AG04449 (cell line): ENCODE measurements around the gene ABHD16A.

ENCODE experiments used
- CTCF ChIA-PET: fragments of 350-600 bp; formaldehyde crosslinking; extraction: SDS; loops from one replicate; lab custom pipeline; 2021; ENCODE audit warnings: antibody characterized with exemption; lab: Yijun Ruan, JAX
- POLR2A ChIA-PET: fragments of 400-600, 350-600 bp; formaldehyde crosslinking; extraction: SDS; loops from one replicate; lab custom pipeline; 2020; ENCODE audit warnings: antibody characterized with exemption, inconsistent platforms; lab: Yijun Ruan, JAX
- DNase-seq: peaks from one replicate; pipeline ENCODE4 v3.0.0-alpha.2; 2010; ENCODE audit warnings: low read depth, low spot score
- H3K4me3 ChIP-seq: 2 replicates; pipeline ENCODE4 v1.5.1; 2011; ENCODE audit warnings: low read depth, mild to moderate bottlenecking, control low read depth, low read length
- TF ChIP-seq, protein P1 (sequence below): IDR thresholded peaks from one replicate; pipeline ENCODE4 v1.5.1; 2011; ENCODE audit warnings: mild to moderate bottlenecking, moderate library complexity, low read length, control low read depth, inconsistent platforms; ENCODE audit not compliant: insufficient read depth; ENCODE audit errors: missing control alignments

Gene ABHD16A

GRCh38 chr6:31645325-31645724 lies 57.8 kb downstream of the ABHD16A start:
- POLR2A ChIA-PET: interaction anchor here (0.6 kb wide), 1 partner anchor 11 kb away, joined by 3 read pairs; no protein-coding TSS in a partner anchor
- no peak for DNase-seq
- CTCF ChIA-PET: interaction anchor here (0.7 to 1.1 kb wide), 2 partner anchors 10 to 12 kb away, joined by 3 read pairs; no protein-coding TSS in a partner anchor
- no peak overlapping the region for H3K4me3 ChIP-seq
- TF ChIP-seq, protein P1, sequence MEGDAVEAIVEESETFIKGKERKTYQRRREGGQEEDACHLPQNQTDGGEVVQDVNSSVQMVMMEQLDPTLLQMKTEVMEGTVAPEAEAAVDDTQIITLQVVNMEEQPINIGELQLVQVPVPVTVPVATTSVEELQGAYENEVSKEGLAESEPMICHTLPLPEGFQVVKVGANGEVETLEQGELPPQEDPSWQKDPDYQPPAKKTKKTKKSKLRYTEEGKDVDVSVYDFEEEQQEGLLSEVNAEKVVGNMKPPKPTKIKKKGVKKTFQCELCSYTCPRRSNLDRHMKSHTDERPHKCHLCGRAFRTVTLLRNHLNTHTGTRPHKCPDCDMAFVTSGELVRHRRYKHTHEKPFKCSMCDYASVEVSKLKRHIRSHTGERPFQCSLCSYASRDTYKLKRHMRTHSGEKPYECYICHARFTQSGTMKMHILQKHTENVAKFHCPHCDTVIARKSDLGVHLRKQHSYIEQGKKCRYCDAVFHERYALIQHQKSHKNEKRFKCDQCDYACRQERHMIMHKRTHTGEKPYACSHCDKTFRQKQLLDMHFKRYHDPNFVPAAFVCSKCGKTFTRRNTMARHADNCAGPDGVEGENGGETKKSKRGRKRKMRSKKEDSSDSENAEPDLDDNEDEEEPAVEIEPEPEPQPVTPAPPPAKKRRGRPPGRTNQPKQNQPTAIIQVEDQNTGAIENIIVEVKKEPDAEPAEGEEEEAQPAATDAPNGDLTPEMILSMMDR: no peak

DNA sequence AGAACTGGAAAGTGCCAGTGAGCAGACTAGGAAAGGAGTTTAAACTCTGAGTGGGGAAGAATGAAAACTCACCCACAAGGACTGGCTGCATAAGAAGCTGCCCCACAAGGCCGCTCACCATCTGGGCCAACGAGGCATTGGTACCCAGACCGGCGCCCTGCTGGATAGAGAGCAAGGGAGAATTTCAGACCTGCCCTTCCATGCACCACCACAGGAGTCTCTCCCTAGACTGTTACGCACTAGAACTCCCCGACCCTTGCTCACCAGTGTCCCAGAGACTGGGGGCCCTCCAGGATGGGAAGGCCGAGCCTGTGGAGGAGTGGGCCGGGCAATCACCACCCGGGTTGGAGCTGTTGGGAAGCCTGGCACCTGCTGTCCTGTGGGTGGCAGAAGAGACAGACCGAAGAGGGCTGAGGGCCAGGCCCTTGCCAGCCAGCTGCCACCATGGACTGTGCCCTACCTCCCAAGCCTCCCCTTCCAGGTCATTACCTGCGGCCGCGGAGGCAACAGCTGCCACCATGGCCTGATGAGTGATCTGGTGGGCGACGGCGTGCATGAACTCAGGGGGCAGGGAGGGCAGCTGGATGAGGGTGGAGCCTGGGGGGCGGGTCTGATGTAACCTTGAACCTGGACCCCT lies 59.2 kb downstream of the ABHD16A start:
- ChIA-PET POLR2A (no interaction called here), CTCF (interaction anchor here (0.9 to 1.5 kb wide), 2 partner anchors 17 to 20 kb away, joined by 3 to 4 read pairs; partner anchors contain the start of gene C6orf47)
- no peak overlapping the region for H3K4me3 ChIP-seq
- TF ChIP-seq, protein P1: no peak
- DNase-seq: no peak

GRCh38 chr6:31642798-31643570 lies 60.1 kb downstream of the ABHD16A start:
- POLR2A ChIA-PET: interaction anchor here (0.6 to 1.5 kb wide), 2 partner anchors 9 to 184 kb away, joined by 3 to 4 read pairs; partner anchors contain the start of gene HSPA1B

DNA sequence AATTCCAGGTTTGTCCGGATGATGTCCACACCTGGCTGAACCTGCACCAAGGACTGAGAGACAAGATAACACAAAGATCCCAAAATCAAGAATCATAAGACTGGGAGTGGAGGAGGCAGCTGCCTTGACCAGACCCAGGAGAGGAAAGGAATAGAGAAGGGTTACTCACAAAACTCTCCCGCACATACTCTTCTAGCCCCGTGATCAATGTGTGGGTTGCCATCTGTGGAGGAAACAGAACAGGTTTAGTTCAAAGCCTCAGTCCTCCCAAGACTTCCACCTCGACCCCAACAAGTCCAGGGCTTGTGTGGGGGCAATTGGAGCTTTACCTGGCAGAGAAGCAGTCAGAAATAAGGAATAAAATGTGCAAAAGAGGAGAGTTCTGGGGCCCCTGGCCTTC lies 61.8 kb downstream of the ABHD16A start:
- no peak overlapping the region for H3K4me3 ChIP-seq
- ChIA-PET CTCF (interaction anchor here (0.7 to 1.5 kb wide), 3 partner anchors 9 to 43 kb away, joined by 3 to 5 read pairs (median 4); partner anchors contain the start of gene BAG6), POLR2A (no interaction called here)
- no peak for DNase-seq
- TF ChIP-seq, protein P1: no peak

More at GRCh38 chr6:31642798-31643570, 60.1 kb downstream of the ABHD16A start:
- CTCF ChIA-PET: interaction anchor here (0.9 to 1.5 kb wide), 2 partner anchors 18 to 21 kb away, joined by 3 to 4 read pairs; partner anchors contain the start of gene C6orf47
- DNase-seq: no peak
- TF ChIP-seq, protein P1: no peak
- H3K4me3 ChIP-seq: no peak overlapping the region

DNA sequence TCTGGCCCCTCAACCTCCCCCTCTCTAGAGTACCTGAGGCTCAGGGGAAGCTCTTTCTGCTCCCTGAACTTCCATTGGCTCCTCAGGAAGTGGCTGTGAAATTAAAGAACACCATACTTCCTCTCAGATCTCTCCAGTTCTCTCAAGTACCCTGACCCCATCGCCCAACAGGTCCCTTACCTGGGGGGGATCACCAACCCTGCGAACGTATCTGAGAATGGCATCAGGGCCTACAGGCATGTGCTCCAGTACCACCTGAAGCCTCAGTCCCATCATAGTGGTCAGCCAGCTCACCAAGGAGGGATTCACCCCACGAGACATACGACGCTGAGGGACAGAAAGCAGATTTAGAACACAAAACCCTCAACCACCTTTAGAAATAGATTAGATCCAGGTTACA lies 62.5 kb downstream of the ABHD16A start:
- no peak for DNase-seq
- ChIA-PET POLR2A (interaction anchor here (3.1 to 3.2 kb wide), 2 partner anchors 12 to 19 kb away, joined by 14 to 16 read pairs; partner anchors contain the start of genes BAG6 and PRRC2A), CTCF (interaction anchor here (1.3 to 1.5 kb wide), 3 partner anchors 15 to 94 kb away, joined by 3 to 4 read pairs (median 3); partner anchors contain the start of gene ATP6V1G2)
- H3K4me3 ChIP-seq: no peak overlapping the region
- TF ChIP-seq, protein P1: no peak
